Activated CD8-positive, alpha-beta memory T cell treated with anti-CD3 and anti-CD28 coated beads for 24 hours (primary cell): Measurements from ENCODE around the gene RANBP3L.
A peak's percentile ranks its signal among the peaks of the same experiment; 100 is the strongest.

Experiments used
- DNase-seq: peaks from one replicate; pipeline ENCODE4 v3.0.0-alpha.2; 2020

RANBP3L gene

DNA sequence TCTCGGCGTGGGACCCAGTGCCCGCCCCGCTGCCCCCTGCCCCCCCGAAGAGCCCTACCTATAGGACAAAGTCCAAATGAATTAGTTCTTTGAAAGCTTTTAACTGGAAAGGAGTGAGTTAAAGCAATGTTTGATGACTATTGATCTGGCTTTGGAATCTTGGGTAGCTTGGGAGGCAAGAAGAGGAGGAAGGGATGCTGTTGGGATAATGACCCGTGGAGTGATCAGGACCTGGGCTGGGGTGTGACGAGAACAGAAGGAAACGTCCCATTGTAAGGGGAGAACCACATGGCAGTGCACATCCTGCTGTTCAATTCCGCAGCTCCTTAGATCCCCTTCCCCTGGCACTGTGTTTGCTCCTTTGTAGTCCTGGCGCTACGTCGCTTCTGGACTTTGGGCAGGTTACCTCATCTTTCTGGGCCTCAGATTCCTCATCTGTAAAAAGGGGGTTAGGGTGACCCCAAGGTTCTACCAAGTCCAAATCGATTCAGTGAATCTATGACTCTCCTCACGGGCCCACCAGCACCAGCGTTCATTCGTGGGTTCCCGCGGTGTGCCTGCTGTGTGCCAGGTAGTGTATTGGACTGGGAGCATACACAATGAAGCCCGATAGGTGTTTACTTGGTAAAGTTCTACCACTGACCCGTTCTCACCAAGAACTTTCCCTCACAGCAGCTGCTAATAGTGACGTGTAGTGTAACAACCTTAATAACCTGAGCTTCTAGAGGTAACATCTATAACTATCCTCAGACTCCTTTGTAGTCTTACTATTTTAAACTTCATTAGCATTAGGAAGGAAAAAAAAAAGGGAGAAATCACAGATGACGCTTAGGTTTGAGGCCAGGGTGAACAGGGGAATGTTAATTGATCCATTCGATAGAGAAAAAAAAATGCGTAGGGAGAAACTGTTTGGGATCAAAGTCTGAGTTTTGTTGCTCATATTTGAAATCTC is 58.9 kb downstream of the RANBP3L start:
- DNase-seq, result peak; percentile 75

GRCh38 chr5:36241631-36242533 is 59.8 kb downstream of the RANBP3L start, which contains the start of gene NADK2:
Gene NADK2, minus strand, starts transcription at chr5:36241925. Its CDS starts 127 bp downstream, at chr5:36241798.
- peak; percentile 96 for DNase-seq

DNA sequence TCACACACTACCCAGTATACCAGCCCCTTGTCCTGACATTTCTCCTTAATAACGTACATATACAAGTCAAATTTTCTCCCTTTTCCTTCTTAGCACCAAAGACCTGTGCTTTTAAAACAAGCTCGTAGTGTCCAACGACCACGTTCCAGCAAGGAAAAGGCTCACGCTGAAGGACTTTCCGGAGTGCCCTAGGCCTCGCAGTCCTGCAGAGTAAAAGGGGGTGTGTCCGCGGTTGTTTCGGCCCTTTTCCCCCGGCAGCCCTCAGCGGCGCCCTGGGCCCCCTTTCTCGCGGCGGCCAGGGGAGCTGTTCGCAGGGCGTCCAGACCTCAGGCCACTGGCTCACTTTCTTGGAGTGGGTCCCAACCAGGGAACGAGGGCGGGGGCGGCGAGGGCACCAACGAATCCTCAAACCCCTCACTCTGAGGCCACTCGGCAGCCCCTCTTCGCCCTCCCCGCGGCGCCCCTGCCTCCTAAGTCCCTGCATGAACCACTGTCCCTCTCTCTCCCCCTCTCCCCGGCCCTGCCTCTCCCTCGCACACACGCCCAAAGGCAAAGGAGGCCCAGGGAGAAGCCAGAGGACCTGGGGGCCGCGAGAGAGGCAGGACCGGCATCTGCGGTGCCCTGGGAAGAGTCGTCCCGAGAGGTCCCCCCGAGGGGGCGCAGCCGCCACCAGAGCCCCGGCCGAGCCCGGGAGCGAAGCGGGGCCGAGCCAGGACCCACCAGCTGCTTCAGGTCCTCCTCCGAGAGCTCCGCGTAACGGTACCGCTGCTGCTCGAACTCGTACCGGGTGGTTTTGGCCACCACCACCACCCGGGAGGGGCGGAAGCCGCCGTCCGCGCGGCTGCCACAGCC is 60.7 kb downstream of the RANBP3L start:
- peak; percentile 82 for DNase-seq

DNA sequence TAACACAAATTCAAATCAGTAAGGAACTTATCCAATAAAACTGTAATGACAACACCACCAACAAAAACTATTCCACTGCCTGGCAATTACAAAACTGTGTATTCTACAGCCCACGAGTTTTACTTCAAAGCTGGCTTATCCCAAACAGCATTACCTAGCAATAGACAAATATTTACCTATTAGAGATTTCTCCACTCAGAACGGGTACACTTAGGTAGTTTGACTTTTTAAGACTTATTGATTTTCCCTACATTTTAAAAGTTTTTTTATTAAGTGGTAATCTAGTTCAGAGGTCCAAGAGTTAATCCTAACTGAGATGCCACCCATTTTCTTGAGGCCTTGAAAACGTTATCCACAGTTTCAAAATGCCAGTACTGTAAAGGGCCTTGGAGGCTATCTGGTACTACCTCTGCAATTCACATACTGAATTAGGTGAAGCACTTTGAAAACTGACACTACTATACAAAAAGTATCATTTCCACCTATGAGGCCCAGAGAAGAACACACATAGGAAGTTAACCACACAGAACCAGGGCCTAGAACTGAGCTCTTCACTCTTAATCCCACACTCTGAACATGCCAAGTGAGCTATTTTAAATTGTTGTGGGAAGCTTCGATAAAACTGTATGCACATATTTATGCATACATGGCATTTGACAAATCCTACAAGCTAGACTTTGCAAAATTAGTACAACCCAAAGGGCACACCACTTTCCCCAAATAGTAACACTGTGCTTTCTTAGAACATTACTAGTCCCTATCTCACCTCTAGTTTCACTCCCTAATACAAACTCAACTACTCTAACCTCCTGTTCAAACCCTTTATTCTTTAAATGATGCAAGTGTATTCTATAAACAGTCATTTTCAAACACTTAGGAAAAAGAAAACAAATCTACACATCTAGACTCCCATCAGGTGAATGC is 62.1 kb downstream of the RANBP3L start:
- DNase-seq, result no peak

- DNase-seq, result no peak
Measured at GRCh38 chr5:36238502-36239295, 63.0 kb downstream of the RANBP3L start.

DNA sequence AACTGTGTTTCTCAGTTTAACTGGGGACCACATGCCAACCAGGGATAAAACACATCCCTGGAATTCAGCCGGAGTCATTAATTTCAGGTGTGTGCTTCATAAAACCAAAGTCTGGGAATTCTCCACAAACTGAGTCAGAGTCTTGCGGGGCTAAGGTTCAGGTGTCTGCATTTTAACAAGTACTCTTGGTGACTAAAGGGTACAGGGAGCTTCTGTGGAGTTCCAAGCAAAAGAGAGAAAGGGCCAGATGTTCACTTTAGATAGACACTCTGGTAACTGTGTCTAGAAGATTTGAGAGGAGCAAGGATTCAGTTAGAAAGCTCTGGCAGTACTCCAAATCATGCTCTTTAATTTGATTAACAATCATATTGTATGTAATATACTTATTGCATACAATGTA is 64.0 kb downstream of the RANBP3L start:
- no peak for DNase-seq

- no peak for DNase-seq
Measured at GRCh38 chr5:36236801-36237200, 64.9 kb downstream of the RANBP3L start.

- no peak for DNase-seq
Measured at GRCh38 chr5:36232533-36232932, 69.2 kb downstream of the RANBP3L start.

- DNase-seq, result no peak
Measured at GRCh38 chr5:36230151-36230790, 71.4 kb downstream of the RANBP3L start.

GRCh38 chr5:36228505-36228904 is 73.2 kb downstream of the RANBP3L start:
- no peak for DNase-seq

GRCh38 chr5:36227046-36227445 is 74.7 kb downstream of the RANBP3L start:
- no peak for DNase-seq

DNA sequence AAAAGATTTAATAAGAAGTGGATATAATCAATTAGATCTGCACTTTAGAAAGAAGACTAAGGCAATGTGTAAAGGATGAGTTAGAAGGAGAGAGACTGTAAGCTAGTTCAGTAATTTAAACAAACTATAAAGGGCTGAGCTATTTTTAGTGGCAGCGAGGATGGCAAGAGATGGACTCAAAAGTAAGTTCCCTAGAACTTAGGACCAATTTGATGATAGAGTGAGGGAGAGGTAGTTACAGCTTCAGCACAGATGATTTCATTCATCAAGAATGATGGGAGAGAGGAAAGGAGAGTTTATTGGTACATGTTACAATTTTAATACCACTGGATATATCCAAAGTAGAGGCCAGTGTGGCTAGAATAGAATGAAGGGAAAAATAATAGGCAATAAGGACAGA is 79.1 kb downstream of the RANBP3L start:
- no peak for DNase-seq

GRCh38 chr5:36217988-36218387 is 83.7 kb downstream of the RANBP3L start:
- DNase-seq, result no peak

DNA sequence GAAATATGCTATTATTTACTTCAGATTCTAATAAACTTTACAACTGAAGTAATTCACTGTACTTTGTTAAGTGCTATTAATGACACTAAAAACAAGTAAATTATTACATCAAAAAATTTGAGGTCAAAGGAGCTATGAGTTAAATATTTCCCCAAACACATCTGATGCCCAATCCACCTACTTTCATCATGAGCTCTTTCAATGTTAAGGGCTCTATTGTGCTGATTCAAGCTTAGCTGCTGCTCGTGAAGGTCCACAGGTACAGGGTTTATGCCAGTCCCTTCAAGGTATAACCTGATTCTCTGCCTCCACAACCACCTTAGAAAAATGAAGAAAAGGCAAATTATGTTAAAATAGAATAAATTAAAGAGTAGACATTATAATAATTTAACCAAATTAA is 84.1 kb downstream of the RANBP3L start:
- no peak for DNase-seq

DNA sequence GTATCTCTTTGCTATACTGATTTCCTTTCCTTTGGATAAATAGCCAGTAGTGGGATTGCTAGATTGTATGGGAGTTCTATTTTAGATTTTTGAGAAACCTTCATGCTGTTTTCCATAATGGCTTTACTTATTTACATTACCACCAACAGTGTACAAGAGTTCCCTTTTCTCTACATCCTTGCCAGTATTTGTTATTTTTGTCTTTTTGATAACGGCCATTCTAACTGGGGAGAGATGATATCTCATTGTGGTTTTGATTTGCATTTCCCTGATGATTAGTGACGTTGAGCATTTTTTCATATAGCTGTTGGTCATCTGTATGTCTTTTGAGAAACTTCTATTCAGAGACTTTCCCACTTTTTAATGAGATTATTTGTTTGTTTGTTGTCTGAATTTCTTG is 85.8 kb downstream of the RANBP3L start:
- no peak for DNase-seq

GRCh38 chr5:36214436-36214835 is 87.3 kb downstream of the RANBP3L start:
- DNase-seq, result no peak

- DNase-seq, result no peak
Measured at GRCh38 chr5:36209664-36210063, 92.0 kb downstream of the RANBP3L start.

GRCh38 chr5:36208786-36209185 is 92.9 kb downstream of the RANBP3L start:
- no peak for DNase-seq

- DNase-seq, result no peak
Measured at GRCh38 chr5:36206913-36207312, 94.8 kb downstream of the RANBP3L start.

DNA sequence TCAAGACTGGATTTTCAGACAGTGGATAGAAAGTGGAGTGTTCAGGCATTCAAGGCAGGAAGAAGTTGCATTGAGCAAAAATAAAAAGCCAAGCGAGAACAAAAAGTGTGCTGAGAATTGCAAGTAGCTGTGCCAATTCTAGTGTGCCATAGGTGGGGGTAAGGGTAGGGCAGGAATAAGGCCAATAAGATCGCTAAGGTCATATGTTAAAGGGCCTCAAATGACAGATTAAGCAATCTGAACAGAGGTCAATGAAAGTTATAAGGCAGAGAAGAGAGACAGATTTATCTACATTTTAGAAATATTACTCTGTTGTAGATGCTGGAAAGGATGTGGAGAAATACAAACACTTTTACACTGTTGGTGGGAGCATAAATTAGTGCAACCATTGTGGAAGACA is 96.4 kb downstream of the RANBP3L start:
- no peak for DNase-seq
